SK-N-SH treated with all-trans-retinoic acid at 6 μM for 48 hours (cell line): ENCODE results near the gene ACTR5.

Experiments used
- CSDC2 ChIP-seq: fragments of 250-450 bp; sonication (Bioruptor Pico); IDR thresholded peaks from 2 replicates; pipeline ENCODE4 v1.5.0; 2020; ENCODE audit warnings: mild to moderate bottlenecking, moderate library complexity
- ESRRG ChIP-seq: fragments of 250-450 bp; sonication (Bioruptor Pico); IDR thresholded peaks from 2 replicates; pipeline ENCODE4 v1.6.1; 2021; ENCODE audit warnings: mild to moderate bottlenecking
- RARB ChIP-seq: fragments of 250-450 bp; sonication (Bioruptor Pico); IDR thresholded peaks from 2 replicates; pipeline ENCODE4 v1.8.0; 2021; ENCODE audit warnings: mild to moderate bottlenecking, moderate library complexity
- SNAI2 ChIP-seq: fragments of 250-450 bp; sonication (Bioruptor Pico); IDR thresholded peaks from 2 replicates; pipeline ENCODE4 v1.5.0; 2020; ENCODE audit warnings: mild to moderate bottlenecking, moderate library complexity
- ZFP30 ChIP-seq: fragments of 450-650 bp; formaldehyde crosslinking; IDR thresholded peaks from 2 replicates; pipeline ENCODE4 v1.5.0; 2022; ENCODE audit warnings: mild to moderate bottlenecking, moderate library complexity
- ZNF70 ChIP-seq: fragments of 450-650 bp; formaldehyde crosslinking; IDR thresholded peaks from 2 replicates; pipeline ENCODE4 v1.5.0; 2020; ENCODE audit warnings: mild to moderate bottlenecking, moderate library complexity
- ZNF8 ChIP-seq: fragments of 450-650 bp; formaldehyde crosslinking; IDR thresholded peaks from 2 replicates; pipeline ENCODE4 v1.5.0; 2020; ENCODE audit warnings: mild to moderate bottlenecking, moderate library complexity
- TF ChIP-seq, protein P1 (sequence below): fragments of 250-450 bp; sonication (Bioruptor Pico); IDR thresholded peaks from 2 replicates; pipeline ENCODE4 v1.8.0; 2020; ENCODE audit warnings: mild to moderate bottlenecking, moderate library complexity, borderline replicate concordance
- TF ChIP-seq, protein P2 (sequence below): fragments of 250-450 bp; sonication (Bioruptor Pico); IDR thresholded peaks from 2 replicates; pipeline ENCODE4 v1.5.1; 2020; ENCODE audit warnings: low read depth, mild to moderate bottlenecking, moderate library complexity
- TF ChIP-seq, protein P3 (sequence below): fragments of 250-450 bp; sonication (Bioruptor Pico); IDR thresholded peaks from 2 replicates; pipeline ENCODE4 v1.5.0; 2020; ENCODE audit warnings: mild to moderate bottlenecking, moderate library complexity

DNA sequence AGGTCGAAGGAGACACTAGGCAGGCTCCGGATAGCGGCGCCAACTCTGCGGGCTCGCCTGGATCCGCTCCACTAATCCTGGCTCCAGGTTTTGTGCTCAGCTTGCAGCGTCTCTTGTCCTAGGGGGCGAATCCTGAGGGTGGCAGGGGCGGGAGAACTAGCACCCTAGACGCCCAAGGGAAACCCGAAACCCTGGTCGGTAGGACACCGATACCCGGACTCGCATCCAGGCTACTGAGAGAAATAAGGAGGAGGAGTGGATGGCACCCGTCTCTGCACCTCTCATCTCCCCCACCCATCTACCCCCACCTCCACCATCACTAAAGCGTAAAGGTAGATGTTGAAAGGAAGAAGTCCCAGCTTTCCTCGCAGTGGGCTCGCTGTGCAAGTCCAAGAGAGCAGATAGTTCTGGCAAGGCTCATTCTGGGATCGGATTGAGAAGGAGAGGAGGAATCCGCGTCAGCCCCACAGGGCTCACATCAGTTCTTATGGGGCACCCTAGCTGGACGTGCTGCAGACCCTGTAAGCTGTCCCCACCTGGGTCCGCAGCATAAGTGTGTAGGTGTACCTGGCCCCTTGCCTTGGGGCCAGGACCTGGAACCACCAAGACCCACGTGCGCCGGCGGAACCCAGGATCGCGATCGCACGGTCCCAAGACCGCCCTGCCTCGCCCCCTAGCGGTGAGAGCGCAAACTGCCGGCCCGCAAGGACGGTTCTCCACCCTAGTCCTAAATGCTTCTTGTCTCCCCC lies 17.1 kb upstream of the ACTR5 start:
- TF ChIP-seq, protein P1, sequence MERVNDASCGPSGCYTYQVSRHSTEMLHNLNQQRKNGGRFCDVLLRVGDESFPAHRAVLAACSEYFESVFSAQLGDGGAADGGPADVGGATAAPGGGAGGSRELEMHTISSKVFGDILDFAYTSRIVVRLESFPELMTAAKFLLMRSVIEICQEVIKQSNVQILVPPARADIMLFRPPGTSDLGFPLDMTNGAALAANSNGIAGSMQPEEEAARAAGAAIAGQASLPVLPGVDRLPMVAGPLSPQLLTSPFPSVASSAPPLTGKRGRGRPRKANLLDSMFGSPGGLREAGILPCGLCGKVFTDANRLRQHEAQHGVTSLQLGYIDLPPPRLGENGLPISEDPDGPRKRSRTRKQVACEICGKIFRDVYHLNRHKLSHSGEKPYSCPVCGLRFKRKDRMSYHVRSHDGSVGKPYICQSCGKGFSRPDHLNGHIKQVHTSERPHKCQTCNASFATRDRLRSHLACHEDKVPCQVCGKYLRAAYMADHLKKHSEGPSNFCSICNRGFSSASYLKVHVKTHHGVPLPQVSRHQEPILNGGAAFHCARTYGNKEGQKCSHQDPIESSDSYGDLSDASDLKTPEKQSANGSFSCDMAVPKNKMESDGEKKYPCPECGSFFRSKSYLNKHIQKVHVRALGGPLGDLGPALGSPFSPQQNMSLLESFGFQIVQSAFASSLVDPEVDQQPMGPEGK, result no peak
- no peak for TF ChIP-seq CSDC2 (CRISPR knock-in tag)
- TF ChIP-seq, protein P2, sequence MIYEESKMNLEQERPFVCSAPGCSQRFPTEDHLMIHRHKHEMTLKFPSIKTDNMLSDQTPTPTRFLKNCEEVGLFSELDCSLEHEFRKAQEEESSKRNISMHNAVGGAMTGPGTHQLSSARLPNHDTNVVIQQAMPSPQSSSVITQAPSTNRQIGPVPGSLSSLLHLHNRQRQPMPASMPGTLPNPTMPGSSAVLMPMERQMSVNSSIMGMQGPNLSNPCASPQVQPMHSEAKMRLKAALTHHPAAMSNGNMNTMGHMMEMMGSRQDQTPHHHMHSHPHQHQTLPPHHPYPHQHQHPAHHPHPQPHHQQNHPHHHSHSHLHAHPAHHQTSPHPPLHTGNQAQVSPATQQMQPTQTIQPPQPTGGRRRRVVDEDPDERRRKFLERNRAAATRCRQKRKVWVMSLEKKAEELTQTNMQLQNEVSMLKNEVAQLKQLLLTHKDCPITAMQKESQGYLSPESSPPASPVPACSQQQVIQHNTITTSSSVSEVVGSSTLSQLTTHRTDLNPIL (CRISPR knock-in tag), result no peak
- no peak for TF ChIP-seq SNAI2
- TF ChIP-seq ZNF70 (CRISPR knock-in tag), result no peak
- TF ChIP-seq ZNF8 (CRISPR knock-in tag), result no peak
- TF ChIP-seq, protein P3, sequence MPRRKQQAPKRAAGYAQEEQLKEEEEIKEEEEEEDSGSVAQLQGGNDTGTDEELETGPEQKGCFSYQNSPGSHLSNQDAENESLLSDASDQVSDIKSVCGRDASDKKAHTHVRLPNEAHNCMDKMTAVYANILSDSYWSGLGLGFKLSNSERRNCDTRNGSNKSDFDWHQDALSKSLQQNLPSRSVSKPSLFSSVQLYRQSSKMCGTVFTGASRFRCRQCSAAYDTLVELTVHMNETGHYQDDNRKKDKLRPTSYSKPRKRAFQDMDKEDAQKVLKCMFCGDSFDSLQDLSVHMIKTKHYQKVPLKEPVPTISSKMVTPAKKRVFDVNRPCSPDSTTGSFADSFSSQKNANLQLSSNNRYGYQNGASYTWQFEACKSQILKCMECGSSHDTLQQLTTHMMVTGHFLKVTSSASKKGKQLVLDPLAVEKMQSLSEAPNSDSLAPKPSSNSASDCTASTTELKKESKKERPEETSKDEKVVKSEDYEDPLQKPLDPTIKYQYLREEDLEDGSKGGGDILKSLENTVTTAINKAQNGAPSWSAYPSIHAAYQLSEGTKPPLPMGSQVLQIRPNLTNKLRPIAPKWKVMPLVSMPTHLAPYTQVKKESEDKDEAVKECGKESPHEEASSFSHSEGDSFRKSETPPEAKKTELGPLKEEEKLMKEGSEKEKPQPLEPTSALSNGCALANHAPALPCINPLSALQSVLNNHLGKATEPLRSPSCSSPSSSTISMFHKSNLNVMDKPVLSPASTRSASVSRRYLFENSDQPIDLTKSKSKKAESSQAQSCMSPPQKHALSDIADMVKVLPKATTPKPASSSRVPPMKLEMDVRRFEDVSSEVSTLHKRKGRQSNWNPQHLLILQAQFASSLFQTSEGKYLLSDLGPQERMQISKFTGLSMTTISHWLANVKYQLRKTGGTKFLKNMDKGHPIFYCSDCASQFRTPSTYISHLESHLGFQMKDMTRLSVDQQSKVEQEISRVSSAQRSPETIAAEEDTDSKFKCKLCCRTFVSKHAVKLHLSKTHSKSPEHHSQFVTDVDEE (CRISPR knock-in tag), result no peak
- TF ChIP-seq ESRRG (CRISPR knock-in tag), result no peak
- no peak for TF ChIP-seq ZFP30
- TF ChIP-seq RARB (CRISPR knock-in tag), result no peak
